ENCODE results near the gene DAB1.

Gene DAB1

DNA sequence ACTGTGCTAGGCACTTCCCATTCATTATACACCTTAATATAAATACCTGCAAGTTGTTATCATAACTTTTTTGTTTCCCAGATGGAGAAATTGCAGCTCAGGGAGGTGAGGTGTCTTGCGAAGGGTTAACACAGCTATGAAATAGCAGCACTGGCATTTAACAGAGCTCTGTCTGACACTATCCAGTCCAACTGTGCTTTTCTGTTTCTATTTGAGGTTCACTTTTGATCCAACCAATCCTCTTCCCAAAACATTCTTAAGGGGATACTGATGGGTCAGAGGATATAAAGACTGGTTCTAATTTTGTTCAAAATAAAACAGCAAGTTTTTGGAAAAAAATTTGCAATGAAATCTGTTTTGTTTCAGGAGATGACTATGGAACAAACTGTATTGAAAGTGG is 411.5 kb downstream of the DAB1 start:
- DNase-seq: no peak

GRCh38 chr1:57010511-57010910 is 413.3 kb downstream of the DAB1 start:
- no peak for DNase-seq

- DNase-seq: no peak
Measured at GRCh38 chr1:57007948-57008347, 415.9 kb downstream of the DAB1 start.

DNA sequence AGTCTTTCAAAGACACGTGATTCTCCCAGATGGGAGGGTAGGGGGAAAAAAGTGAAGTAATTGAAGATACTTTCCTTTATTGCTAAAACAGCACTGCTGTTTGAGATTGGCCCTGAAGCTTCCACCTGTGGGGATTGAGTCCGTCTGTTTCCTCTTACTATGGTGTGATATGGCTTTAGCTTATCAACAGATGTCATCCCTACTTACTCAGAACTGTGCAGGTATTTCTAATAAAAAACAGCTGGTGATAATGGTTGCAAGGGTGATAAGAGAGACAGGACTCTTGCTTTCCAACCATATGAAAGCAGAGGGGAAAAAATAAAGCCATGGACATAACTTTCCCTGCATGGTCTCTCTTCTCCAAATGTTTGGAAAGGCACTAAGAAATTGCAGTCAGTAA is 416.4 kb downstream of the DAB1 start:
- no peak for DNase-seq

DNA sequence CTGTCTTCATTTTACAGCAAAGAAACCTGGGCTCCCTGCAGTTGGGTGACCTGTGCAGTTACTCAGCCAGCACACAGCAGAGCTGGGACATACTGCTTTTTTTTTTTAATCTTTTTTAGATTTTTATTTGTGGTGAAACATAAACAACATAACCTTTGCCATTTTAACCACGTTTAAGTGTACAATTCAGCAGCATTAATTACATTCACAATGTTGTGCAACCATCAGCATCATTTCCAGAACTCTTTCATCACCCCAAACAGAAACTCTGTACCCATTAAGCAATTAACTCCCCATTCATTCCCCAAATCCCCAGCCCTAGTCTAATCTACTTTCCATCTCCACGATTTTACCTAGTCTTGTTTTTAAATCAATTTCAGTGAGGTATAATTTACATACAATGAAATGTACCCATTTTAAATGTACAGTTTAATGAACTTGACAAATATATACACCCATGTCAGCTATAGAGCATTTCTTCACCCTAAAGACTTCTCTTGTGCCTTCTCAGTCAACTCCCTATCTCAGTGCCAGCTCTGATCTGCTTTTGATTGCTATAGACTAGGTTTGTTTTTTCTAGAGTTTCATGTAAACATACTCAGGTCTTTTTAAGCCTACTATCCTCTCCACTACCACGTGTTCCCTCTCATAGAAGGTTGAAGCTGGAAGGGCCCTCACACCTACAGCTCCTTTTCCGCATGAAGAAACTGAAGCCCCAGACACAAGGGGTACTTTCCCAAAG is 420.3 kb downstream of the DAB1 start:
- DNase-seq: no peak

DNA sequence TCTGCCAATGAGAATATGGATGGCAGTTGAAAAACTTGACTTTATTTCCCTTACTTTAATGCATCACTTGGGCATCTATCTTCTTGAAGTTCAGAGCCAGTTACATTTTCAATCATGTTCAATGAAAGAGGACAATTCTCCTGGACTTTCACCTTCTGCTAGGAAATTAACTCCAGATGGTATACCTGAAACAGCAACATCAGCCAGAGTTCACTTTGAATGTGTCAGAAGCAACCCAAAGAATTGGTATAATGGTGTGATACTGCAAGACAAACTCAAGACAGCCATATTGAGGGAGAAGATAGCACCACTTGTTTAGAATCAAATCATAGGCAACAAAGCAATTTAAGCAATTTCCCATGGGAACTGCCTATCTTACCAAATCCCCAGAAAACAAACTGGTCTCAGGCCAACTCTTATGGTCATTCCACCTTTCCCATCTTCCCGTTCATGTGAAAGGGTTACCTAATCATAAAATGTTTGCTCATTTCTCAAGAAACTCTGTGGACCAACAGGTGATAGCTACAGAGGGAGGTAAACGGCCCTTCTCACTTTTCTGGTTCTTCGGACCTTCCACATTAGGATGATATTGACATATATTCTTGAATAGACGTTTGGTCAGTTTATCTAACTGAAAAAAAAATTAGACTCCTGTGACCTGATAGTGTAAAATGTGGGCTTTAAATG is 428.3 kb downstream of the DAB1 start:
- DNase-seq: no peak

DNA sequence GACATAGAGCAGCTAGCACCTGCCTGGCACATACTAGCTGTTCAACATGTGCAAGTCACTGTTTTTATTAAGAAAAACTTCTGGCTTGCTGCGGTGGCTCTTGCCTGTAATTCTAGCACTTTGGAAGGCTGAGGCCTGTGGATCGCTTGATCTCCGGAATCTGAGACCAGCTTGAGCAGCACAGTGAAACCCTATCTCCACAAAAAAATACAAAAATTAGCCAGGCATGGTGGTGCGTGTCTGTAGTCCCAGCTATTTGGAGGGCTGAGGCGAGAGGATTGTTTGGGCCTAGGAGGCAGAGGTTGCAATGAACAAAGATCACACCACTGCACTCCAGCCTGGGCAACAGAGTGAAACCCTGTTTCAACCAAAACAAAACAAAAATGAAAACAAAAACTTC is 430.4 kb downstream of the DAB1 start:
- no peak for DNase-seq

DNA sequence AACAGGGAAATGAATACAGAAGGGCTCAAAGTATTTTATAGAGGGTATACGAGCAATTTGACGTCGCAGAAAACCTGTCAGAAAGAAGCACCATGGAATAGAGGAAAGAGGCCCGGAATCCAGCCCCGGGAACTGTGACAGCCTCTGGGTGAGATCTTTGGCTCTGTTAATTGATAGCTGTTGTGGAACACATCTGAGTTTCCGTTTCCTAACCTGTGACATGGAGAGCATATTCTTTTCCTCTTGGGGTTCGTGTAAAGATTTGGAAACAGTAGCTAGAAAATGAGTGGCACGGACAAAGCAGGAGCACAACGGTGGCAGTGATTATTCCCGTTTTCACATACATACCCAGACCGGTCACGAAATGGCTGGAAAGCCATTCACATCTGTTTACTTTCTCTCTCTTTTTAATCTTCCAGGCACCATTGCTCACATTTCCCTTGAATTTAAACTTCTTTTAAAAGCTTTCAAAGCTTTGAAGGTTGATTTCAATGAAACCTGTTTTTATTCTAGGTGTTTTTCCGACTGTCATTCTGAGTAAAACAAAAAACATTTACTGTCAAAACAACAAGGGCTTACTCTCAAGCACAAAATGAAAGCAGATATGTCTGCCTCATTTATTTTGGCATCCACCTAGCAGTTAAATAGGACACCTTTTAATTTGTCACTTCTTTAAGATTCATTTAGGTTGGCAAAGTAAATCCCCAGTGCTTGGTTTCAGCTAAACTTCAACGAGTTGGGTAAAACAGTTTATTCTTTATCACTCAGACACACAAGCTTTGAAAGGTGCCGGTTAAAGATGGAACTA is 431.3 kb downstream of the DAB1 start:
- no peak for DNase-seq

DNA sequence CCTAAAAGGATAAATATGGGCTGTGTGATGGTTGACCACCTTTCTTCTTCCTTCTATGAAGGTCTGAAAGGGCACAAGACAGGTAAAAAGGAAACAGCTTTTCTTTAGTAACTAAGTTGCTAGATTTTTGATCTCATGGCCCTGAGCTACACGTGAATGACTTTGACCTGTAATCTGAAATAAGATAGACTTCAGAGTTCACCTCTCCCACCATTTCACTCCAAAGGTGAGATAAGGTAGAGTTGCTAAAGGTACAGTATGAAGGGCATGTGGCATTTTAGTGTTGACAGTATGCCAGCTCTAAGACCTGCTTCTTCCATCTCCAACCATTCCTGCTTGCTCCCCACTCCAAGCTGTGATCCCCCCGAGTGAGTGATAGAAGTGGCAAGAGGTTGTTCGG is 432.3 kb downstream of the DAB1 start:
- no peak for DNase-seq

DNA sequence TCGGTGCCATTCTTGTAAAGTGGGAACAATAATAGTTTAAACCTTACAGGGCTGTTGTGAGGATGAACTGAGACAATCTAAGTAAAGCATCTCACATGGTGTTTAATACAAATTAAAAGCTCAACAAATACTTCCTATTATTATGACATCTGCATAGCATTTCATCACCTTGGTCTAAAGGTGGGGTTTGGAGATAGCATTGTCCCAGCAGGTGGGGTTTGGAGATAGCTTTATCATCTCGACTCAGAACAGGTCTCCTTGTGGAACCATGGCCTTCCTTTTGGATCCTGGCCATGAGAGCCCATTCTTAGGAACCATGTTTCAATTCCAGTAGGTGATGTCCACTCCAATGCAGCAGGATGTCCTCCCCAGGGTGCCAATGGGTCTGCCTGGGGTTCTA is 437.5 kb downstream of the DAB1 start:
- no peak for DNase-seq

- no peak for DNase-seq
Measured at GRCh38 chr1:56985857-56986256, 438.0 kb downstream of the DAB1 start.

DNA sequence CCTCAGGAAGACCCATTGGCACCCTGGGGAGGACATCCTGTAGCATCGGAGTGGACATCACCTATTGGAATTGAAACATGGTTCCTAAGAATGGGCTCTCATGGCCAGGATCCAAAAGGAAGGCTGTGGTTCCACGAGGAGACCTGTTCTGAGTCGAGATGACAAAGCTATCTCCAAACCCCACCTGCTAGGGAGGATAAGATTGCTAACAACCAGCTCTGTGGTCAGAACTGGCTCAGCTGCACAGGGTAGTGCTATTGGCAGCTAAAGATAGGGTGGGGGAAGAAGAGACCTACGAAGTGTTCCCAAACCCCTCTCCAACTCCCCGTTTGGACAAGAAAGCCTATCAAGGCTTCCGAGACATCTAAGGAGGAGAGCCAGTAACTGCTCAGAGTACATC is 440.4 kb downstream of the DAB1 start:
- DNase-seq: no peak

DNA sequence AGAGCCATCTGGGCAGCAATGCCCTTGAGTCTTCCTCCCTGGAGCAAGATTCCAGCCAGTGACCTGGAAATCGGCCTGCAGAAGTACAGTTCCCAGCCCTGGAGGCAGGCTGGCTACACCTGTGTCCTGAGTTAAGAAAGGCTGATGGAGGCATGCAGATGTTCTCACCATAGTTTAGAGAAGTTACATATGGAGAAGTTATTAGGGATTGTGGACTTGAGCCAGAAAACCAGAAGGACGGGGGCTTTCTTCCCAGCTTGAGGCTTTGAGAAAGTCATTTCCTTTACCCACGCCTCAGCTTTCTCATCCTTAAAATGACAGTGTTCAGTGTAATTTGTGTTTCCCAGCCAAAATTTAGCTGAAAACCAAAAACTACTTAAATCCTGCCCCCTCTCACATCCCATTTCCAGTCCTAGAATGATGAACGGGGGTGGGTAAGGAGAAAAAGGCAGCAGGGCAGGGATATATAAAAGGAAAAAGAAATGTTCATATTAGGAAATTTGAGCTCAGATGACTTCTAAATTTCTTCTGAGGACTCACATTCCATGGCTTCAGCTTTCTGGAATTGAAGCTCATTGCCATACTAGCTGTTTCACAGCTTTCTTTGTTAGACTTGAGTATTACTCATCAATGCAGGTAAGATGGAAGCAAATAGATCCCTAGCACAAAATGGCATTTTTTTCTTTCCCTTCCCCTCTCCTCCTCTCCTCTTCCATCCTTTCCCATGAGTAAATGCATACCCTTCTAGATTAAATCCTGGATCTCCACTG is 443.7 kb downstream of the DAB1 start:
- DNase-seq: no peak

- DNase-seq: no peak
Measured at GRCh38 chr1:56978819-56979218, 445.0 kb downstream of the DAB1 start.

GRCh38 chr1:56977910-56978309 is 445.9 kb downstream of the DAB1 start:
- no peak for DNase-seq

GRCh38 chr1:56975446-56975845 is 448.4 kb downstream of the DAB1 start:
- DNase-seq: no peak

DNA sequence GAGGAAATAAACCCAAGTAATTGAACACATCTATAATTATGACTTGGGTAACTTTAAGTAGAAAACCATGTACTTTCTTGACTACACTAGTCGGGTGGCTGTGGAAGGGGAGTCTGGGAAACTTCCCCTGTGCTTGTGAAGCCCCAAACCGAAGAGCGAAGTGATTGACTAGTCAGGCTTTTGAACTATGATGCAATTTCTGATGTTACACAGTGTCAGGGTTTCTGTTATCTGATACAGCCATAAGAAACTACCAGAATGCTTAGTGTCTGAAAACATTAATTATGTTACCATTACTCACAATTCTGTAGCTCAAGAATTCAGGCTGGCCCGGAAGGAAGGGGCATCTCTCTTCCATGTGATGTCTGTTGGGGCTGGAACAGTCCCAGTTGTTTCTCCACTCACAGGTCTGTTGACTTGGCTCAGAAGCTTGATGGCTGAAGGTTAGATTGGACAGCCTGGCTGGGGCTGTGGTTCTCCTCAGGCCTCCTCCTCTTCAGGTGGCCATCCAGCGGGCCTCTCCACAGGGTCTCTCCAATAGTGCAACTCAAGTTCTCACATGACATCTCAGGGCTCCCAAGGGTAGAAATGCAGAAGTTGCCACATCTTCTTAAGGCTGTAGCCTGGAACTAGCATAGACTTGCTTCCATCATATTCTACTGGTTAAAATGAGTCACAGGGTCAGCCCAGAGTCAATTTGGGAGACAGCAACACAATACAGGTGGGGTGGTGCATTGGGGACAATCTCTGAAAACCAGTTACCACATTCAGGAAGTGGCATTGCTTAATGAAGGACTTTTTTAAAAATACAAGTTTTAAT is 449.7 kb downstream of the DAB1 start:
- no peak for DNase-seq

- DNase-seq: no peak
Measured at GRCh38 chr1:56972976-56973375, 450.9 kb downstream of the DAB1 start.

- no peak for DNase-seq
Measured at GRCh38 chr1:56970280-56970679, 453.6 kb downstream of the DAB1 start.

- no peak for DNase-seq
Measured at GRCh38 chr1:56968878-56969495, 454.9 kb downstream of the DAB1 start.

- no peak for DNase-seq
Measured at GRCh38 chr1:56967900-56968832, 455.7 kb downstream of the DAB1 start.

Data from NCI-H2081 (cell line).